Hepatocyte (in vitro differentiated cells): ENCODE measurements around the gene GPC3. TPM values are rescaled to one million over a fixed set of nuclear protein-coding genes. Genes with fewer than 3 reads are reported as not detected.

Source experiments
- DNase-seq: peaks from one replicate; pipeline ENCODE4 v3.0.0-alpha.2; 2016; ENCODE audit warnings: low spot score
- H2AFZ ChIP-seq: fragments of 200-600 bp; sonication (generic); 2 replicates; pipeline ENCODE4 v1.6.0; 2016; ENCODE audit warnings: antibody characterized with exemption, mild to moderate bottlenecking
- H3K27ac ChIP-seq: fragments of 200-600 bp; sonication (generic); 2 replicates; pipeline ENCODE4 v1.5.1; 2016; ENCODE audit warnings: mild to moderate bottlenecking
- H3K27me3 ChIP-seq: fragments of 200-600 bp; sonication (generic); 2 replicates; pipeline ENCODE4 v1.6.1; 2016
- H3K36me3 ChIP-seq: fragments of 200-600 bp; sonication (generic); replicated peaks from 2 replicates; pipeline ENCODE4 v1.5.1; 2016; ENCODE audit warnings: low read depth; ENCODE audit not compliant: insufficient read depth
- H3K4me1 ChIP-seq: fragments of 200-600 bp; sonication (generic); 2 replicates; pipeline ENCODE4 v1.5.1; 2016; ENCODE audit warnings: mild to moderate bottlenecking, moderate library complexity; ENCODE audit not compliant: insufficient read depth
- H3K4me2 ChIP-seq: fragments of 200-600 bp; sonication (generic); 2 replicates; pipeline ENCODE4 v1.6.0; 2016
- H3K4me3 ChIP-seq: fragments of 200-600 bp; sonication (generic); 2 replicates; pipeline ENCODE4 v1.5.1; 2016; ENCODE audit warnings: mild to moderate bottlenecking
- H3K79me2 ChIP-seq: fragments of 200-600 bp; sonication (generic); 2 replicates; pipeline ENCODE4 v1.6.0; 2017; ENCODE audit warnings: mild to moderate bottlenecking
- H3K9me2 ChIP-seq: fragments of 200-600 bp; sonication (generic); replicated peaks from 2 replicates; pipeline ENCODE4 v1.6.0; 2017; ENCODE audit warnings: mild to moderate bottlenecking; ENCODE audit not compliant: insufficient read depth
- H3K9me3 ChIP-seq: fragments of 200-600 bp; sonication (generic); 2 replicates; pipeline ENCODE4 v1.5.1; 2016; ENCODE audit warnings: low read depth, mild to moderate bottlenecking
- H4K20me1 ChIP-seq: fragments of 200-600 bp; sonication (generic); 2 replicates; pipeline ENCODE4 v1.6.0; 2016; ENCODE audit warnings: mild to moderate bottlenecking; ENCODE audit not compliant: insufficient read depth, poor library complexity, severe bottlenecking
- EZH2 ChIP-seq: fragments of 200-600 bp; sonication (generic); IDR thresholded peaks from 2 replicates; pipeline ENCODE4 v1.6.1; 2016; ENCODE audit warnings: antibody characterized with exemption, mild to moderate bottlenecking, borderline replicate concordance
- EZH2phosphoT487 ChIP-seq: fragments of 200-600 bp; sonication (generic); IDR thresholded peaks from one replicate; pipeline ENCODE4 v1.6.1; 2018; ENCODE audit warnings: antibody characterized with exemption, mild to moderate bottlenecking, low read depth, moderate library complexity; ENCODE audit not compliant: unreplicated experiment, severe bottlenecking
- WGBS: methylation state at CpG from one replicate; pipeline ENCODE4 v1.1.6; 2016; ENCODE audit warnings: low lambda C conversion rate; ENCODE audit errors: missing lambda C conversion rate; 5-methylcytosine and 5-hydroxymethylcytosine counted together
- polyA plus RNA-seq: library from polyadenylated mRNA; unstranded; fragments of >200 nt; fragmentation: Nextera tagmentation; extraction: Ambion mirVana; gene quantifications from 2 replicates; pipeline ENCODE4 v1.2.1, GENCODE V29; 2016
- total RNA-seq: library from RNA; depleted of rRNA; stranded (reverse); fragments of >200 nt; gene quantifications from 2 replicates; pipeline ENCODE4 v1.2.3, GENCODE V29; 2014
- TF ChIP-seq, protein P1 (sequence below): fragments of 200-600 bp; sonication (generic); IDR thresholded peaks from 2 replicates; pipeline ENCODE4 v1.5.1; 2016; ENCODE audit warnings: antibody characterized with exemption, mild to moderate bottlenecking; ENCODE audit not compliant: poor library complexity

Gene GPC3
- total and polyA plus RNA-seq, 2 experiments from 2014 or later = 789 to 860 TPM

DNA sequence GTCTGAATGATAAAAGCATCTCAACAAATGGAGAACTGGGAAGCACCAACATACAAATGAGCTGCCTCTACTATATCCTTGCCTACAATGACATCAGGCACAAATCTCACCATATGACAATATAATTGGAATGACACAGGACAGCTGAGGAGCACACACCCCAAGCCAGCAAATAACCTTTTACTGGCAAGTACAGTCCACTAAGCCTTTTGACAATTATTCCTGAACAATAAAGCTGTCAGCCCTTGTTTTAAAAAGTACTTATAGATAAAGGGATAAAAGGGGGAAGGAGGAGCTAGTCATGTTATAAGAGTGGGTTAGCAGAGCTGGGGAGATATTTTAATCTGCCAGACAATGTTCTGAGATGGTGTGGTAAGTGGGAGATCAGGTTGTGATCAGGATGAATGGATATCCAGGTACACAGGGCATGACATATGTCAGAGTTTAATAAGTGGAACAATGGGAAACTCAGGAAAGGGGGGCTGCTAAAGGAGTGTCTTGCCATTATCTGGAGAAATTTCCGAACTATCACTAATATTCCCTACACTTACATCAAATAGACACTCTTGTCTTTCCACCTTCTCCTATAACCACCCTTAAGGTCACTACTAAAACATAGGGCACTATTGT, 127.6 kb downstream of the GPC3 start:
- WGBS = 84% methylated on average over 1 of the region's 1 CpG
- Histone ChIP-seq H3K27me3 (no peaks in the 10 kb centered on the region), H3K9me2 (no peaks in the 10 kb centered on the region), H2AFZ (no peak overlapping the region), H4K20me1 (no peaks in the 10 kb centered on the region), H3K4me2 (no peak overlapping the region), H3K4me3 (no peak overlapping the region), H3K27ac (no peak overlapping the region), H3K36me3 (no peaks in the 10 kb centered on the region), H3K9me3 (no peaks in the 10 kb centered on the region), H3K79me2 (no peaks in the 10 kb centered on the region), H3K4me1 (no peaks in the 10 kb centered on the region)
- no peak for DNase-seq
- TF ChIP-seq EZH2phosphoT487 (no peak), EZH2 (no peak)
- TF ChIP-seq, protein P1, sequence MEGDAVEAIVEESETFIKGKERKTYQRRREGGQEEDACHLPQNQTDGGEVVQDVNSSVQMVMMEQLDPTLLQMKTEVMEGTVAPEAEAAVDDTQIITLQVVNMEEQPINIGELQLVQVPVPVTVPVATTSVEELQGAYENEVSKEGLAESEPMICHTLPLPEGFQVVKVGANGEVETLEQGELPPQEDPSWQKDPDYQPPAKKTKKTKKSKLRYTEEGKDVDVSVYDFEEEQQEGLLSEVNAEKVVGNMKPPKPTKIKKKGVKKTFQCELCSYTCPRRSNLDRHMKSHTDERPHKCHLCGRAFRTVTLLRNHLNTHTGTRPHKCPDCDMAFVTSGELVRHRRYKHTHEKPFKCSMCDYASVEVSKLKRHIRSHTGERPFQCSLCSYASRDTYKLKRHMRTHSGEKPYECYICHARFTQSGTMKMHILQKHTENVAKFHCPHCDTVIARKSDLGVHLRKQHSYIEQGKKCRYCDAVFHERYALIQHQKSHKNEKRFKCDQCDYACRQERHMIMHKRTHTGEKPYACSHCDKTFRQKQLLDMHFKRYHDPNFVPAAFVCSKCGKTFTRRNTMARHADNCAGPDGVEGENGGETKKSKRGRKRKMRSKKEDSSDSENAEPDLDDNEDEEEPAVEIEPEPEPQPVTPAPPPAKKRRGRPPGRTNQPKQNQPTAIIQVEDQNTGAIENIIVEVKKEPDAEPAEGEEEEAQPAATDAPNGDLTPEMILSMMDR = no peak

DNA sequence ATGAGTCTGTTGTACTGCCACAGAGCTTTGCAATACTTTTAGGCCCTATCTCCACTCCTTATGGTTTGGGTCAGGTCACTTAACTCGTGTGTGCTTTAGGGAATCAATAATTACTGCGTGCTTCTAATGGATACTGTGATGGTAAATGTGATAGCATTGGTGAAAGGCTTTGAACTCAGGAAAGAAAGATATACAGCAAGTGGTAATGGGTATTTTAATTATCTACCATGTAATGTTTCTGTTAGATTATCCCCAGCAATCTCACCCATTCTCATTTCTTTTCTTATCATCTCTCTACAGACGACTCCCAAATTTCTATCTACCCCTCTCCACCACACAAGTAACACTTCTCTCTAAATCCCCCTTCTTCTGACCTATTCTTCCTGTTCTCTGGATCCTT, 128.6 kb downstream of the GPC3 start:
- H3K9me3 ChIP-seq = no peaks in the 10 kb centered on the region
- no peaks in the 10 kb centered on the region for H3K36me3 ChIP-seq
- H3K4me2 ChIP-seq = no peak overlapping the region
- no peaks in the 10 kb centered on the region for H3K79me2 ChIP-seq
- no peaks in the 10 kb centered on the region for H3K4me1 ChIP-seq
- H3K27me3 ChIP-seq = no peaks in the 10 kb centered on the region
- H2AFZ ChIP-seq = no peak overlapping the region
- 33% methylated on average over 3 of the region's 3 CpGs for WGBS
- no peak overlapping the region for H3K4me3 ChIP-seq
- no peak for TF ChIP-seq EZH2phosphoT487
- TF ChIP-seq, protein P1 = no peak
- TF ChIP-seq EZH2 = no peak
- no peak overlapping the region for H3K27ac ChIP-seq
- no peak for DNase-seq
- no peaks in the 10 kb centered on the region for H4K20me1 ChIP-seq
- H3K9me2 ChIP-seq = no peaks in the 10 kb centered on the region

DNA sequence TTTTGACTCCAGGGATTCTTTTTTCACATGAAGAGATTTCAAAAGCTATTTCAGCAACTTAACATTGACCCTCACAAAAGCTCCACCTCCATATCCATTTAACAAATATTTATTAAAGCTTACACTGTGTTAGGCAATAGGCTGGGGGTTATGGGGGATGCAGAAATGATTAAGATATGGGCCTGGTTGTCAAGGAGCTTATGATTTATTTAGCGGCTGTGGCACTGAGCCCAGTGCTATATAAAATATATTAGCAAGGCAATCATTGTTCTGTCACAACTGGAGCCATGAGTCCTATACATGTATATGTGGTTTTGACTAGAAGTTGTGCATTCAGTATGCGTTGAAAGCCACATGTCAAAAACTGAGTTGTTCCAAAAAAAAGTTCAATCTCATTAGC, 131.1 kb downstream of the GPC3 start:
- Histone ChIP-seq H3K4me1 (no peaks in the 10 kb centered on the region), H3K4me2 (no peak overlapping the region), H4K20me1 (no peaks in the 10 kb centered on the region), H3K27ac (no peak overlapping the region), H3K27me3 (no peaks in the 10 kb centered on the region), H2AFZ (no peak overlapping the region), H3K4me3 (no peak overlapping the region), H3K79me2 (no peaks in the 10 kb centered on the region), H3K9me3 (no peaks in the 10 kb centered on the region), H3K9me2 (no peaks in the 10 kb centered on the region), H3K36me3 (no peaks in the 10 kb centered on the region)
- no peak for DNase-seq
- TF ChIP-seq EZH2phosphoT487 (no peak), EZH2 (no peak)
- TF ChIP-seq, protein P1 = no peak
- 76% methylated on average over 2 of the region's 2 CpGs for WGBS
